GM21619 (cell line): ENCODE data around the gene OR10V1.
"Not testable (repeated sequence)": the region's sequence is repeated elsewhere in the genome, so short reads cannot be mapped to it uniquely, and the experiment has no call there.

ENCODE experiments used
- ATAC-seq: cut with Tn5 transposase; IDR thresholded peaks from one replicate; pipeline ENCODE4 v1.9.1; 2021; ENCODE audit not compliant: unreplicated experiment

OR10V1 gene

DNA sequence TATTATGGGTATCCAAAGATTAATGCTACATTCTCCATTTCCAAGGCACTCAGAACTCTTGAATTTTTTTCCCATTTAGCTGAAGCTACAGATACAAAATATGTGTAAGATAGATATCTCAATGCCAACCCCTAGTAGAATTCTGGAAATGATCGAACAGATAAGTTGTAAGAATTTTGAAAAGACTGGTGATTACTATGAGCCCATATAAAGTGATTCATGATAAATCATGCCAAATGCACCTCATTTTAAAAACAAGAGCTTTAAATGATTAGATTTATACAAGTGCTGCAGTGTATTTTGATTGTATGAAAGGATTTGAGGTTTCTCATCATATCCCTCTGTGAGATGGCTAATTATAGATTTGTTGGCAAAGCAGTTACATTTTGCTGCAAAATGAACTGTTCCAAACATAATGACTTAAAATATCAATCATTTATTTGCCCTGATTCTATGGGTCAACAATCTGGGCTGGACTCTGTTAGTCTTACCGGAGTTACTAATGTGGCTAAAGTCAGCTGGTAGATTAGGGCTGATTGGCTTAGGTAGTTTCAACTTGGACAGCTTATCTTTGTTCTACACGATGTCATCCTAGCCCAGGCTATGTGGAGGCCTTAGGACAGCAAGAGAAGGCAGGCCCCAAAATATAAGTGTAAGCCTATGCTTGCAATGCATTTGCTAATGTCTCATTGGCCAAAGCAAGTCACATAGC lies 3.4 kb downstream of the OR10V1 start:
- no peak for ATAC-seq

- ATAC-seq = no peak
Observed at GRCh38 chr11:59708537-59708936, 5.1 kb downstream of the OR10V1 start.

DNA sequence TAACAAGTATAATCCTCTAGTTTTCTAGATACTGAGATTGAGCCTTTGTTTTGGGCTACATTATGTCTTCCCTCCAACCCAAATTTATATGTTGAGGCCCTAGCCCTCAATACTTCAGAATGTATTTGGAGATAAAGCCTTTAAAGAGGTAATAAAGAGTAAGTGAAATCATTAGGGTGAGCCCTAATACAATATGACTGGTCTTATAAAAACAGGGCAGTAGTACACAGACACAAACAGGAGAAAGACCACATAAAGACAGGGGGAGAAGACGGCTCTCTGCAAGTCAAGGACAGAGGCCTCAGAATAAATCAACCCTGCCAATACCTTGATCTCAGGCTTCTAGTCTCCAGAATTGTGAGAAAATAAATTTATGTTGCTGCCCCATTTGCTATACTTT lies 6.3 kb downstream of the OR10V1 start:
- no peak for ATAC-seq

GRCh38 chr11:59706518-59707285 lies 6.9 kb downstream of the OR10V1 start:
- ATAC-seq = no peak

DNA sequence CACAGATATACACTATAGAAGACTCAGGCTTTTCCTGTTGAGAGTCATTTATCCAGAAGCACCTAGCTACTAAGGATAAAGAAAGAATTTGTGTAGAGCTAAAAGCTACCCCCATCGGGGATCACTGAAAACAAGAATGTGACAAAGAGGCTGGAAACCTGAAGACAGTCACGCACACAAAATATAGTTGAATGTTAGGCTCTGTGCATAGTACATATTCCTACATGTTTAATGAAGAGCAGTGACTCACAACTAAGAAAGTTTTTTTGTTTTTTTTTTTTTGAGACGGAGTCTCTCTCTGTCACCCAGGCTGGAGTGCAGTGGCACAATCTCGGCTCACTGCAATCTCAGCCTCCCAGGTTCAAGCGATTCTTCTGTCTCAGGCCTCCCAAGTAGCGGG lies 8.4 kb downstream of the OR10V1 start:
- no peak for ATAC-seq

- ATAC-seq = not testable (repeated sequence)
Observed at GRCh38 chr11:59703515-59703914, 10.1 kb downstream of the OR10V1 start.

GRCh38 chr11:59700157-59700556 lies 13.5 kb downstream of the OR10V1 start:
- ATAC-seq = not testable (repeated sequence)

DNA sequence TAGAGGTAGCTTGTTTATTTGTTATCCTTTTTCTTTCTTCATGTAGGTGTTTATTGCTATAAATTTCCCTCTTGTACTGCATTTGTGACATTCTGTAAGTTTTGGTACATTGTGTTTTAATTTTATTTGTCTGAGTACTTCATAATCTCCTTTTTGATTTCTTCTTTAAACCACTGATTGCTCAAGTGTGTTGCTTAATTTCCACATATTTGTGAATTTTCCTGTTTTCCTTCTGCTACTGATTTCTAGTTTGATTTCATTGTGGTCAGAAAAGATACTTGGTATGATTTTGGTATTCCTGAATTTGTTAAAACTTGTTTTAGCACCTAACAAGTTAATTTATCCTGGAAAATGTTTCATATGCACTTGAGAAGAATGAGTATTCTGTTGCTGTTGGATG lies 15.1 kb downstream of the OR10V1 start:
- no peak for ATAC-seq

DNA sequence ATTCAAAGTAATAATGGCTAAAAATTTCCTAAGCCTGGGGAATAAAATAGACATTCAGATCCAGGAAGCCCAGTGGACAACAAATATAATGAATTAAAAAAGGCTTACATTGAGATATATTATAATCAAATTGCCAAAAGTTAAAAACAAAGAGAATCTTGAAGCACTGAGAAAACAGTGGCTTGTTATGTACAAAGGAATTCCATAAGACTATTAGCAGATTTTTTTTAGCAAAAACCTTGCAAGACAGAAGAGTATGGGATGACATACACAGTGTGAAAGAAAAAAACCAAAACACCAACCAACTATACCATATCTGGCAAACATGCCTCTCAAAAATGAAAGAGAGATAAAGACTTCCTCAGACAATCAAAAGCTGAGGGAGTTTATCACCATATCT lies 20.7 kb downstream of the OR10V1 start:
- ATAC-seq = no peak

- no peak for ATAC-seq
Observed at GRCh38 chr11:59691156-59691555, 22.5 kb downstream of the OR10V1 start.

GRCh38 chr11:59689015-59689414 lies 24.6 kb downstream of the OR10V1 start:
- ATAC-seq = no peak

DNA sequence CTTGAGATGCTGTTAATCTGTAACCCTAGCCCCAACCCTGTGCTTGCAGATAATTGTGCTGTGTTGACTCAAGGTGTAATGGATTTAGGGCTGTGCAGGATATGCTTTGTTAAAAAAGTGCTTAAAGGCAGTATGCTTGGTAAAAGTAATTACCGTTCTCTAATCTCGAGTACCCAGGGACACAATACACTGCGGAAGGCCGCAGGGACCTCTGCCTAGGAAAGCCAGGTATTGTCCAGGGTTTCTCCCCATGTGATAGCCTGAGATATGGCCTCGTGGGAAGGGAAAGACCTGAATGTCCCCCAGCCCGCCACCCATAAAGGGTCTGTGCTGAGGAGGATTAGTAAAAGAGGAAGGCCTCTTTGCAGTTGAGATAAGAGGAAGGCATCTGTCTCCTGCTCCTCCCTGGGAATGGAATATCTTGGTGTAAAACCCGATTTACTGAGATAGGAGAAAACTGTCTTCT lies 32.4 kb downstream of the OR10V1 start:
- not testable (repeated sequence) for ATAC-seq

- peak; percentile 86 for ATAC-seq
Observed at GRCh38 chr11:59680287-59681154, 33.1 kb downstream of the OR10V1 start.

DNA sequence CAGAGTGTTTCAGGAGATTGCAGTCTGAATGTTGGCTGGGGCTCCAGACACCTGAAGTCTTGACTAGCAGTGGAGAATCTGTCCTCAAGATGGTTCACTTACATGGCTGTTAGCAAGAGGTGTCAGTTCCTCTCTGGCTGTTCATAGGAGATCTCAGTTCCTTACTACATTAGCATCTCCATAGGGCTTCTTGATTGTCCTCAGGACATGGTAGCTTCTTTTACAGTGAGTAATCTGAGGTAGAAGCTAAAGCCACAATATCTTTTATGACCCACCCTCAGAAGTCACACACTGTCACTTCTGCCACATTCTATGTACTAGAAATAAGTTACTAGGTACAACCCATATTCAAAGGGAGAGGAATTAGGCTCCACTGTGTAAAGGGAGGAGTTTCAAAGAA lies 34.3 kb downstream of the OR10V1 start:
- ATAC-seq = no peak

GRCh38 chr11:59678813-59679165 lies 34.9 kb downstream of the OR10V1 start:
- ATAC-seq = no peak

DNA sequence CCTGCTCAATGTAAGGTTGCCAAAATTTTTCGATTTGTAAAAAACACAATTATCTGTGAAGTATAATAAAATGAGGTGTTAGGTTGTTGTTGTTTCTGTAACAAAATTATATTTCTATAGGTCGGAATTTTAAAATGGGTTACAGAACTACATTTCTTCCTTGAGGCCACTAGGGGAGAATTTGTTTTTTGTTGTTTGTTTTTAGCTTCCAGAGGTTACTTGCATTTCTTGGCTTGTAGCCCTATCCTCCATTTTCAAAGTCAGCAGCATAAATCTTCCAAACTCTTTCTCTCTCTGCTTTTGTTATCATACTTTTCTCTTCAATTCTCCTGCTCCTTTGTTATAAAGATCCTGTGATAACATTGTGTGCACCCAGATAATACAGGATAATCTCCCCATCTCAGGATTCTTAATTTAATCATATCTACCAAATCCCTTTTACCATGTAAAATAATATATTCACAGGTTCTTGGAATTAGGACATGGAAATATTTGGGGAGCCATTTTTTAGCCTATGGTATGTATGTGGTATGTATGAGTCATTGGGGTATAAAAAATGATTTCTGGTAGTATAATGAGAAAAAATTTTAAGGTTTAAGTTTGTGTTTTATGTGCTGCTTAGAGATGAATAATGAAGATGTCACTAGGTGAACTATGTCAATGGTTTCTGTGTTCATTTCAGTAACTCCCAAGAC lies 35.4 kb downstream of the OR10V1 start:
- ATAC-seq = no peak

DNA sequence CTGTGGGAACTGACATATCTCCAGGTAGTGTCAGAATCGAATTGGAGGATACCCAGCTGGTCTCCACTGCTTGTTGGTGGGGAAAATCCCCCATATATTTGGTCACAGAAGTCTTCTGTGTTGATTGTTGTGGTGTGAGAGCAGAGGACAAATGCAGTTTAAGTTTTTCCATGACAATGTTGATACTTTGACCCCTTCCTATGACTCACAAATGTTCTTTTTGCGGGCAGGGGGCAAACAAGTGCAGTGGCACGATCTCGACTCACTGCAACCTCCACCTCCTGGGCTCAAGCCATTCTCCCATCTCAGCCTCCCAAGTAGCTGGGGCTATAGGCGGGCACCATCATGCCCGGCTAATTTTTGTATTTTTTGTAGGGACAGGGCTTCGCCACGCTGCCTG lies 37.4 kb downstream of the OR10V1 start:
- no peak for ATAC-seq

DNA sequence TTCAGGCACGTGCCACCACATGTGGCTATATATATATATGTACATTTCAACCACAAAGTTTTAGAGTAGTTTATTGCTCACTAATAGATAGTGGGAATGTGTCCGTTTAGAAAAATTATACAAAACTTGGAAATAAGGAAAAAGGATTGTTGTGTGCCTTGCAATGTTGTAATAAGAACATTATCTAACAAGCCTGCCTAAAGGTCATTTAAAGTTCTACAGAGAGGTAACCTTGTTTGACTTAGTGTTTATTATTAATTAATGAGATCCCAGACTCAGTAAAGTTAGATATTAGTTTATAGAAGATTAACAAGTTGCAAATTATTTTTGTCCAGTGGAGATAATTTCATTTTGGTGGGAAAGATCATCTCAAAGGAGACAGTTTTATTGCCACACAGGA lies 39.4 kb downstream of the OR10V1 start:
- ATAC-seq = no peak

DNA sequence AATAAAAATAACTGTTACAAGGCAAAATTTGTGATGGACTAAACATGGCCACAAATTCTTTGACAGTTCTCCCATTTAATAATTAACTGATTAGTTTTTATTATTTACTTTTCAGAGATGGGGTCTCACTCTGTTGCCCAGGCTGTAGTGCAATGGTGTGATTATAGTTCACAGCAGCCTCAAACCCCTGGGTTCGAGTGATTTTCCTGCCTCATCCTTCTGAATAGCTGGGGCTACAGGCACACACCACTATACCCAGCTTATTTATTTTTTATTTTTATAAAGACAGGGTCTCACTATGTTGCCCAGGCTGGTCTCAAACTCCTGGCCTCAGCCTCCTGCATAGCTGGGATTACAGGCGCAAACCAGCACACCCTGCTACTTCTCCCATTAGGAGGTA lies 40.4 kb downstream of the OR10V1 start:
- no peak for ATAC-seq

DNA sequence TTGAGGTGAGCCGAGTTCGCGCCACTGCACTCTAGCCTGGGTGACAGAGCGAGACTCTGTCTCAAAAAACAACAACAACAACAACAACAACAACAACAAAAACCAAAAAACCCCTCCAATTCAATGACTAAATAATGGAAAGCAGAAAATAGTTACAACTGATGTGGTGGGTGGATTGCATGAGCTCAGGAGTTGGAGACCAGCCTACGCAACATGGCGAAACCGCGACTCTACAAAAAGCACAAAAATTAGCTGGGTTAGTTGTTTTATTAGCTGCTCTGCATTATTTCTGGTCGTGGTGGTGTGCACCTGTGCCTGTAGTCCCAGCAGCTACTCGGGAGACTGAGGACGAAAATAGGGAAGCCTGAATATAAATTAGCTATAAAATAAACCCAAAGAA lies 42.2 kb downstream of the OR10V1 start:
- no peak for ATAC-seq

DNA sequence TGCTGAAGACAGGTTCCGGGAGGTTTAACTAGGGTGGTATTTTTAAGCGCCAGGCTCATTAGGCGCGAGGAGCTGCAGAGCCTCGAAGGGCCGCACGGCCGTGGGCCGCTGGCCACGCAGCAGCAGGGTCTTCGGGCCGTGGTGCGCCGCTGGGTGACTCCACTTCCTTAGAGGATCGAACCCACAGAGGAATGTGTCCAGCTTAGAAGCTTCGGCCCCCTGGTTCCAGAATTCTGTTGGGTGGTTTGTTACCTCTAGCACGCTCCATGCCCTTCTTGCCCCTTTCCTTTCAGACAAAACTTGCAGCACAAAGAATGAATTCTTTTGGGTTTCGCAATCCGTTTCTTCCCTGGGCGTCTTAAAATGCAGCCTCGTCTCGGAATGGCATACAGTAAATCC lies 44.0 kb downstream of the OR10V1 start:
- ATAC-seq = no peak
